A673 (cell line): ENCODE data around the gene NPC1. TPM values are rescaled to one million over a fixed set of nuclear protein-coding genes. Genes with fewer than 3 reads are reported as not detected.

Source experiments
- BruUV-seq: library from RNA; stranded (reverse); fragments of 400-500 nt; replicated peaks from 2 replicates; lab custom pipeline; 2021; lab: Mats Ljungman, UMichigan
- CTCF ChIA-PET: fragments of 300-600 bp; sonication (Branson Sonifier 250); formaldehyde crosslinking; loops from one replicate; lab custom pipeline; 2022; ENCODE audit warnings: antibody characterized with exemption; lab: Charles Lee
- POLR2A ChIA-PET: fragments of 300-600 bp; sonication (Branson Sonifier 250); formaldehyde crosslinking; loops from one replicate; lab custom pipeline; 2022; ENCODE audit warnings: antibody characterized with exemption; ENCODE audit not compliant: low non-redundant PET; lab: Charles Lee
- DNase-seq: peaks from one replicate; pipeline ENCODE4 v3.0.0-alpha.2; 2015; ENCODE audit warnings: low spot score
- H3K27ac ChIP-seq: fragments of 200-600 bp; sonication (generic); 2 replicates; pipeline ENCODE4 v1.5.1; 2016; ENCODE audit warnings: mixed run types, low read depth, mild to moderate bottlenecking, mixed read lengths, antibody characterized with exemption, low read length; ENCODE audit not compliant: poor library complexity, severe bottlenecking
- H3K27me3 ChIP-seq: fragments of 200-600 bp; sonication (generic); replicated peaks from 2 replicates; pipeline ENCODE4 v1.6.1; 2017; ENCODE audit warnings: mixed run types, low read depth, mild to moderate bottlenecking, mixed read lengths, antibody characterized with exemption, low read length; ENCODE audit not compliant: insufficient read depth, poor library complexity
- H3K36me3 ChIP-seq: fragments of 200-600 bp; sonication (generic); 2 replicates; pipeline ENCODE4 v1.6.1; 2016; ENCODE audit warnings: mixed run types, mild to moderate bottlenecking, mixed read lengths, antibody characterized with exemption, low read length; ENCODE audit not compliant: insufficient read depth, poor library complexity, severe bottlenecking
- H3K4me1 ChIP-seq: fragments of 200-600 bp; sonication (generic); 2 replicates; pipeline ENCODE4 v1.6.1; 2017; ENCODE audit warnings: mixed run types, mild to moderate bottlenecking, mixed read lengths, antibody characterized with exemption, low read length; ENCODE audit not compliant: insufficient read depth, poor library complexity, severe bottlenecking
- H3K4me3 ChIP-seq: fragments of 200-600 bp; sonication (generic); 2 replicates; pipeline ENCODE4 v1.5.1; 2016; ENCODE audit warnings: low read depth, mixed run types, mild to moderate bottlenecking, mixed read lengths, low read length; ENCODE audit not compliant: poor library complexity, severe bottlenecking
- H3K9me3 ChIP-seq: fragments of 200-600 bp; sonication (generic); 2 replicates; pipeline ENCODE4 v1.6.1; 2016; ENCODE audit warnings: mixed run types, low read depth, mild to moderate bottlenecking, mixed read lengths, antibody characterized with exemption, low read length; ENCODE audit not compliant: poor library complexity, severe bottlenecking
- CTCF ChIP-seq: fragments of 300-800, 200-600 bp; sonication (generic); conservative IDR thresholded peaks from 2 replicates; pipeline ENCODE4 v1.5.1; 2017; ENCODE audit warnings: low read depth, mild to moderate bottlenecking, antibody characterized with exemption, low read length, moderate library complexity, mixed read lengths
- EZH2 ChIP-seq: fragments of 200-600 bp; sonication (generic); IDR thresholded peaks from 2 replicates; pipeline ENCODE4 v1.6.1; 2017; ENCODE audit warnings: borderline replicate concordance, low read depth, mild to moderate bottlenecking, mixed read lengths, antibody characterized with exemption, low read length; ENCODE audit not compliant: poor library complexity, severe bottlenecking
- intact Hi-C: fragments of 100-400 bp; cut with micrococcal nuclease; formaldehyde crosslinking; loops from one replicate; pipeline ENCODE4 v1.10.0; 2022; ENCODE audit not compliant: unreplicated experiment
- total RNA-seq: library from RNA; stranded (reverse); gene quantifications from 2 replicates; pipeline ENCODE4 v1.2.3, GENCODE V29; 2021

NPC1 gene
- total RNA-seq, 1 experiment from 2014 or later = 53.0 TPM

- no TSS peak for BruUV-seq
- Histone ChIP-seq H3K4me1 (no peaks in the 10 kb centered on the region), H3K36me3 (no peaks in the 10 kb centered on the region), H3K4me3 (peak overlapping the region; percentile 42), H3K9me3 (no peaks in the 10 kb centered on the region), H3K27me3 (peaks cover 17% of the 10 kb centered on the region), H3K27ac (no peak overlapping the region)
- ChIA-PET CTCF (no interaction called here), POLR2A (interaction anchor here (0.7 kb wide), 1 partner anchor 346 kb away, joined by 22 read pairs; no protein-coding TSS in a partner anchor)
- no peak for DNase-seq
- intact Hi-C loops = no loop called here
- no peak for TF ChIP-seq EZH2
- TF ChIP-seq CTCF = no peak
These were observed 33.1 kb upstream of the NPC1 start for GRCh38 chr18:23619388-23619881.

- no peaks in the 10 kb centered on the region for H3K9me3 ChIP-seq
- peaks cover 17% of the 10 kb centered on the region for H3K27me3 ChIP-seq
- no peak for DNase-seq
- CTCF ChIA-PET = no interaction called here
- H3K4me1 ChIP-seq = no peaks in the 10 kb centered on the region
- H3K36me3 ChIP-seq = no peaks in the 10 kb centered on the region
- intact Hi-C loops = no loop called here
- H3K4me3 ChIP-seq = peak overlapping the region; percentile 42
- BruUV-seq = no TSS peak
- no peak for TF ChIP-seq EZH2
- no peak for TF ChIP-seq CTCF
- POLR2A ChIA-PET = interaction anchor here (0.7 kb wide), 1 partner anchor 346 kb away, joined by 22 read pairs; no protein-coding TSS in a partner anchor
- no peak overlapping the region for H3K27ac ChIP-seq
These were observed 32.6 kb upstream of the NPC1 start for GRCh38 chr18:23618862-23619387.

- ChIA-PET POLR2A (no interaction called here), CTCF (no interaction called here)
- TF ChIP-seq CTCF (no peak), EZH2 (no peak)
- DNase-seq = no peak
- H3K27me3 ChIP-seq = peaks cover 17% of the 10 kb centered on the region
- no peaks in the 10 kb centered on the region for H3K9me3 ChIP-seq
- no peak overlapping the region for H3K27ac ChIP-seq
- no TSS peak for BruUV-seq
- intact Hi-C loops = no loop called here
- H3K36me3 ChIP-seq = no peaks in the 10 kb centered on the region
- no peaks in the 10 kb centered on the region for H3K4me1 ChIP-seq
- H3K4me3 ChIP-seq = no peak overlapping the region
These were observed 31.2 kb upstream of the NPC1 start for GRCh38 chr18:23617412-23618014.
